HEK293T (cell line): ENCODE data around the gene TBC1D30.

Experiments
- ARNT ChIP-seq: fragments of 450-650 bp; IDR thresholded peaks from 2 replicates; pipeline ENCODE4 v1.6.1; 2017; ENCODE audit warnings: mild to moderate bottlenecking
- FOXM1 ChIP-seq: fragments of 450-650 bp; IDR thresholded peaks from 2 replicates; pipeline ENCODE4 v1.6.1; 2017; ENCODE audit warnings: mild to moderate bottlenecking, borderline replicate concordance
- LEF1 ChIP-seq: fragments of 450-650 bp; IDR thresholded peaks from 2 replicates; pipeline ENCODE4 v1.6.1; 2017; ENCODE audit warnings: mild to moderate bottlenecking, borderline replicate concordance

DNA sequence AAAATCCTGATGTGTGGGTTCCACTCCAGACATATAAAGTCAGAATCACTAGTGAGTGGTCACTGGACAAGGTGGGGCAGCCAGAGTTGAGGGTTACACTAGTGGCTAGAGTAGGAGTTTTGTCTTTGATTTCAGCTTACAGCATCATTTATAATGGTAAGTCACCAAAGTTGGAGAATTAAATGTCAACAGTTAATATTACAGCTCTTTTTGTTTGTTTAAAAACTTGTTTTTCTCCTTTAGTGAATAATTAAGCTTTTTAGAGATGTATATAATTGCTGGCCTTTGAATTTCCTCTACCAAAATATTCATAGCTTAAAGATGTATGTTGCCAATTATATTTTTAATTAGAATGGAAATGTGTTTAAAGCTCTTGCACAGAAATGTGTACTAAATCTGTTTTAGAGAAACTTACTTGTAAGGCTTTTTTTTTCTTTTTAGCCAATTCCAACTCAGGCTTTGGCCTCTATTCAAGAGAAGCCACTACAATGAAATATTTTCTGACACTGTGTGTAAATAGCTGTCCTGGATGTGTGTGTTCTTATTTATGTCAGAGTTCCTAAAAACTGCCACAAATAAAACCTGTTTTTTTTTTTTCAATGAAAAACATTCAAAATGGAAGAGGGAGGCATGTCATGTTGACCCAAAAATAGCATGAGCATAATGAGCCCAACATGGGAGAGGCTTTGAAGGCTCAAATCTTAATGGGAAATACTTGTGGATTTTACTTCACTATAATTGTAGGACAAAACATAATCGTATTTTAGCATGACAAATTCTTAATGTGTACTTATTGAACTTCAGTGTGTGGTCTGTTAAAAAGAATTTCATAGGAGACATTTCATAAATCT, 92.2 kb downstream of the TBC1D30 start:
- no peak for TF ChIP-seq LEF1
- TF ChIP-seq ARNT: no peak
- no peak for TF ChIP-seq FOXM1
